Cerebellar nuclear complex (tissue), 1 donor: ENCODE measurements around the gene SMARCC1.

Experiments
- DNase-seq, 2 experiments: peaks; one replicate each; lab custom pipeline; 2025; lab: John Stamatoyannopoulos, UW

Gene SMARCC1

GRCh38 chr3:47586746-47587145 is 194.9 kb downstream of the SMARCC1 start:
- DNase-seq: no peak

- DNase-seq: no peak
These were observed 198.2 kb downstream of the SMARCC1 start for GRCh38 chr3:47583320-47584075.

- no peak for DNase-seq
These were observed 199.9 kb downstream of the SMARCC1 start for GRCh38 chr3:47581835-47582234.

- no peak for DNase-seq
These were observed 200.3 kb downstream of the SMARCC1 start for GRCh38 chr3:47581422-47581821.

GRCh38 chr3:47580481-47580880 is 201.2 kb downstream of the SMARCC1 start:
- no peak for DNase-seq

GRCh38 chr3:47579875-47580274 is 201.8 kb downstream of the SMARCC1 start:
- no peak for DNase-seq

- peak in 1 of 2 experiments; percentile 5 for DNase-seq
These were observed 202.7 kb downstream of the SMARCC1 start, which contains the start of gene CSPG5 for GRCh38 chr3:47578691-47579632. Gene CSPG5, minus strand, starts transcription at chr3:47578865. Its CDS starts 172 bp downstream, at chr3:47578693.

GRCh38 chr3:47578119-47578632 is 203.5 kb downstream of the SMARCC1 start:
- DNase-seq: no peak

- no peak for DNase-seq
These were observed 204.0 kb downstream of the SMARCC1 start for GRCh38 chr3:47577583-47578118.

- DNase-seq: no peak
These were observed 208.2 kb downstream of the SMARCC1 start for GRCh38 chr3:47573190-47574172.

GRCh38 chr3:47571391-47572175 is 210.1 kb downstream of the SMARCC1 start:
- DNase-seq: peak in 1 of 2 experiments; percentile 6

GRCh38 chr3:47568901-47569300 is 212.8 kb downstream of the SMARCC1 start:
- no peak for DNase-seq

- no peak for DNase-seq
These were observed 214.5 kb downstream of the SMARCC1 start for GRCh38 chr3:47567149-47567548.

GRCh38 chr3:47566667-47567066 is 215.0 kb downstream of the SMARCC1 start:
- no peak for DNase-seq

- DNase-seq: no peak
These were observed 215.8 kb downstream of the SMARCC1 start for GRCh38 chr3:47565734-47566550.

- no peak for DNase-seq
These were observed 225.3 kb downstream of the SMARCC1 start for GRCh38 chr3:47556351-47556750.

GRCh38 chr3:47554335-47554734 is 227.4 kb downstream of the SMARCC1 start:
- DNase-seq: no peak

- no peak for DNase-seq
These were observed 228.3 kb downstream of the SMARCC1 start for GRCh38 chr3:47553407-47553806.

- no peak for DNase-seq
These were observed 239.1 kb downstream of the SMARCC1 start for GRCh38 chr3:47542471-47543173.
